GM21526 (cell line): ENCODE data around the gene IGSF22.
"Not testable (repeated sequence)": the region's sequence is repeated elsewhere in the genome, so short reads cannot be mapped to it uniquely, and the experiment has no call there.

Experiments used
- ATAC-seq: cut with Tn5 transposase; IDR thresholded peaks from one replicate; pipeline ENCODE4 v1.9.1; 2021; ENCODE audit warnings: moderate library complexity; ENCODE audit not compliant: unreplicated experiment, low FRiP score

IGSF22 gene

GRCh38 chr11:18696638-18697225 is 29.3 kb downstream of the IGSF22 start:
- ATAC-seq: no peak

- no peak for ATAC-seq
These were observed 32.8 kb downstream of the IGSF22 start for GRCh38 chr11:18692941-18693760.

GRCh38 chr11:18691467-18692140 is 34.4 kb downstream of the IGSF22 start:
- ATAC-seq: not testable (repeated sequence)

GRCh38 chr11:18684267-18684666 is 41.7 kb downstream of the IGSF22 start:
- no peak for ATAC-seq

GRCh38 chr11:18682466-18682865 is 43.5 kb downstream of the IGSF22 start:
- ATAC-seq: no peak

- ATAC-seq: not testable (repeated sequence)
These were observed 44.0 kb downstream of the IGSF22 start for GRCh38 chr11:18681949-18682348.

- no peak for ATAC-seq
These were observed 48.4 kb downstream of the IGSF22 start for GRCh38 chr11:18677560-18677959.

GRCh38 chr11:18676803-18677202 is 49.2 kb downstream of the IGSF22 start:
- no peak for ATAC-seq

- ATAC-seq: not testable (repeated sequence)
These were observed 53.8 kb downstream of the IGSF22 start for GRCh38 chr11:18672209-18672608.

- ATAC-seq: no peak
These were observed 54.7 kb downstream of the IGSF22 start for GRCh38 chr11:18671246-18671645.

- ATAC-seq: no peak
These were observed 56.3 kb downstream of the IGSF22 start for GRCh38 chr11:18669711-18670110.

- no peak for ATAC-seq
These were observed 56.8 kb downstream of the IGSF22 start for GRCh38 chr11:18669219-18669596.

GRCh38 chr11:18668131-18668530 is 57.9 kb downstream of the IGSF22 start:
- no peak for ATAC-seq

GRCh38 chr11:18665353-18665872 is 60.6 kb downstream of the IGSF22 start:
- ATAC-seq: not testable (repeated sequence)

- ATAC-seq: no peak
These were observed 68.3 kb downstream of the IGSF22 start for GRCh38 chr11:18657673-18658072.
